K562 (cell line): Measurements from ENCODE around the gene AGPAT1. TPM values are rescaled to one million over a fixed set of nuclear protein-coding genes. Genes with fewer than 3 reads are reported as not detected.

Experiments used
- ESRRA ChIP-seq: fragments of 450-650 bp; IDR thresholded peaks from 2 replicates; pipeline ENCODE4 v1.6.1; 2014; ENCODE audit warnings: low read depth, mild to moderate bottlenecking, moderate library complexity, borderline replicate concordance
- ESRRB ChIP-seq: fragments of 250-450 bp; sonication (Bioruptor Pico); IDR thresholded peaks from 2 replicates; pipeline ENCODE4 v1.5.0; 2020; ENCODE audit warnings: mild to moderate bottlenecking, moderate library complexity, borderline replicate concordance
- FOXJ3 ChIP-seq: sonication (generic); formaldehyde crosslinking; IDR thresholded peaks from 2 replicates; pipeline ENCODE4 v1.4.0; 2020; ENCODE audit warnings: mild to moderate bottlenecking, missing genetic modification reagents
- KAT7 ChIP-seq: sonication (generic); formaldehyde crosslinking; IDR thresholded peaks from 2 replicates; pipeline ENCODE4 v1.8.0; 2022; ENCODE audit warnings: missing genetic modification reagents, mild to moderate bottlenecking, borderline replicate concordance
- KHSRP ChIP-seq: fragments of 450-650 bp; IDR thresholded peaks from 2 replicates; pipeline ENCODE4 v1.6.1; 2017
- KLF6 ChIP-seq: fragments of 250-450 bp; sonication (Bioruptor Pico); IDR thresholded peaks from 2 replicates; pipeline ENCODE4 v1.4.0; 2020; ENCODE audit warnings: mild to moderate bottlenecking, moderate library complexity, borderline replicate concordance
- MAFG ChIP-seq: fragments of 450-650 bp; conservative IDR thresholded peaks from 2 replicates; pipeline ENCODE4 v1.6.1; 2016; ENCODE audit warnings: missing genetic modification characterization, missing compliant biosample characterization
- NR2F6 ChIP-seq: fragments of 450-650 bp; formaldehyde crosslinking; IDR thresholded peaks from 2 replicates; pipeline ENCODE4 v1.4.0; 2020; ENCODE audit warnings: mild to moderate bottlenecking
- RBM17 ChIP-seq: fragments of 200-400 bp; formaldehyde crosslinking; IDR thresholded peaks from 2 replicates; pipeline ENCODE4 v1.6.1; 2017; ENCODE audit warnings: low read depth, mild to moderate bottlenecking, low read length, borderline replicate concordance
- REST ChIP-seq, 2 experiments: fragments of 450-650 bp; formaldehyde crosslinking in 1 of 2; IDR thresholded peaks; 2 replicates each; pipeline versions ENCODE4 v1.4.0 to v1.6.1; 2014 to 2020; ENCODE audit warnings: mild to moderate bottlenecking in 2 of 2, borderline replicate concordance in 1 of 2, low read depth in 1 of 2
- TCFL5 ChIP-seq: fragments of 250-450 bp; sonication (Bioruptor Pico); conservative IDR thresholded peaks from 2 replicates; pipeline ENCODE4 v1.6.1; 2021; ENCODE audit warnings: mild to moderate bottlenecking, moderate library complexity, matching md5 sums
- TRIM24 ChIP-seq, 2 experiments: fragments of 450-650 bp; IDR thresholded peaks; 2 replicates each; pipeline ENCODE4 v1.6.1; 2016
- YY1 ChIP-seq, 3 experiments: IDR thresholded peaks; 2 replicates each; pipeline ENCODE4 v1.6.1; 2011; ENCODE audit warnings: low read length in 2 of 3, mild to moderate bottlenecking in 2 of 3, moderate library complexity in 2 of 3, borderline replicate concordance in 1 of 3, control low read depth in 1 of 3, low read depth in 1 of 3; ENCODE audit not compliant: insufficient read depth in 3 of 3, insufficient replicate concordance in 2 of 3, control insufficient read depth in 1 of 3, insufficient read length in 1 of 3; ENCODE audit errors: extremely low read depth in 1 of 3
- ZBTB12 ChIP-seq: fragments of 250-450 bp; sonication (Bioruptor Pico); IDR thresholded peaks from 2 replicates; pipeline ENCODE4 v1.4.0; 2020
- polyA plus RNA-seq, 8 experiments: library from polyadenylated mRNA; depleted of rRNA in 4 of 8; stranded (reverse) in 5 of 8; unstranded in 3 of 8; fragments of >200 nt; fragmentation: Nextera tagmentation in 2 of 8; fragmentation: Illumina TruSeq in 1 of 8; extraction: Ambion mirVana in 2 of 8; extraction: Trizol in 1 of 8; gene quantifications; 2 replicates each; pipeline versions ENCODE4 v1.2.1 to v1.2.3, GENCODE V29; 2011 to 2014; ENCODE audit warnings: inconsistent platforms in 1 of 8, missing spikeins in 1 of 8
- total RNA-seq, 7 experiments: library from RNA; depleted of rRNA in 6 of 7; stranded (reverse); fragments of >200 nt in 6 of 7; fragmentation: Illumina TruSeq in 2 of 7; extraction: Trizol in 2 of 7; gene quantifications; 2 replicates each; pipeline versions ENCODE4 v1.2.1 to v1.2.3, GENCODE V29; 2011 to 2021; ENCODE audit warnings: low replicate concordance in 1 of 7
- TF ChIP-seq, protein P1 (sequence below): fragments of 450-650 bp; formaldehyde crosslinking; IDR thresholded peaks from 2 replicates; pipeline ENCODE4 v1.4.0; 2020; ENCODE audit warnings: mild to moderate bottlenecking, moderate library complexity

AGPAT1 gene
- total and polyA plus RNA-seq, 9 of the 15 experiments (the other 6 are each of a cell fraction or from before 2014, with no cell fraction given): 37.9 to 176 (median 69.4) TPM

DNA sequence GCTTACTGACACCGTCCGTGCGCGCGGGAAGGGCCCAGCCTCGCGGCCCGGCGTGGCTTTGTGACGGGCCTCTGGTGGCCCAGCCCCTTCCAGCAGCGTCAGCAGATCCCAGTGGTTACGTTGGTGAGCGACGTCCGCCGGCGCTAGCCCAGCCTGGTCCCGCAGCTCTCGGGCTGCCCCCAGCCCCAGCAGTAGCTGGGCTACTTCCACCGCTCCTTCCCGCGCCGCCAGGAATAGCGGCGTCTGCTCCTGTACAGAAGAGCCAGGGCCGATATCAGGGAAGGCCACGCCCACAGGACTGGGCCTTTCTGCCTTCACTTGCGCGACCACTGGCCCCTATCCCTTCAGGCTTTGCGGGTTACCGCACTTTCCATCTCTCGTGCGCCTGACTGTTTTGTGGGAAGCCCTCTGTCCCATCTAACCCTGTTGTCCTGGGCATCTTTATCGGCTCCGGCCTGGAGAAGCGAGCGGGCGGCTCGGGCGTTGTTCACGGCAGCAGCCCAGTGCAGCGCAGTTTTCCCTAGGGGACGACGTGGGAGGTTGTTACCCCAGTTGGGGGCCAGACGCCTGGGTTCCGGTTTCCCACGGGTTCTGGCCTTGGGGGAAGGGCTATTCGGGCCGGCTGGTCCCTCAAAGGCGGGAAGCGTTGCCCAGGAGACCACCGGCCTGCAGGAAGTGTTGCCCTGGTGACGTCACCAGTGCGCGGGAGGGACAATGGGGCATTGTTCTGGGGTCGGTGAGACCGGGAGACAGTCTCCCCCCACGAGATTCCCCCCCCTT is 20.2 kb upstream of the AGPAT1 start (continued):
- TF ChIP-seq REST (IDR thresholded peaks at IDR 0.05; ENCODE audit: borderline replicate concordance) (no peak), REST (CRISPR knock-in tag; IDR thresholded peaks at IDR 0.05; ENCODE audit: low read depth) (no peak; the same call in 1 of the 2 replicates), ESRRA (no peak; the same call in 1 of the 2 replicates), RBM17 (no peak), YY1 (IDR thresholded peaks at IDR 0.05; ENCODE audit: borderline replicate concordance in 1 of 3, control insufficient read depth in 1 of 3, extremely low read depth in 1 of 3, insufficient read depth in 3 of 3, insufficient read length in 1 of 3, insufficient replicate concordance in 2 of 3, low read depth in 1 of 3, low read length in 2 of 3) (peak in 2 of 3 experiments; percentile 24 to 60), NR2F6 (CRISPR knock-in tag) (peak; percentile 38; the same call in 1 of the 2 replicates), ZBTB12 (CRISPR knock-in tag) (peak; percentile 97), KHSRP (peak; percentile 88), TRIM24 (IDR thresholded peaks at IDR 0.05) (peak in 1 of 2 experiments; percentile 11; a peak in 1 of 4 replicates), MAFG (tag) (peak; percentile 82), KLF6 (CRISPR knock-in tag) (no peak), ESRRB (0 out of 2 replicates have a peak, but pooled peaks have one; percentile 45), KAT7 (CRISPR knock-in tag) (0 out of 2 replicates have a peak, but pooled peaks have one; percentile 92), TCFL5 (CRISPR knock-in tag) (no peak), FOXJ3 (no peak)
- TF ChIP-seq, protein P1, sequence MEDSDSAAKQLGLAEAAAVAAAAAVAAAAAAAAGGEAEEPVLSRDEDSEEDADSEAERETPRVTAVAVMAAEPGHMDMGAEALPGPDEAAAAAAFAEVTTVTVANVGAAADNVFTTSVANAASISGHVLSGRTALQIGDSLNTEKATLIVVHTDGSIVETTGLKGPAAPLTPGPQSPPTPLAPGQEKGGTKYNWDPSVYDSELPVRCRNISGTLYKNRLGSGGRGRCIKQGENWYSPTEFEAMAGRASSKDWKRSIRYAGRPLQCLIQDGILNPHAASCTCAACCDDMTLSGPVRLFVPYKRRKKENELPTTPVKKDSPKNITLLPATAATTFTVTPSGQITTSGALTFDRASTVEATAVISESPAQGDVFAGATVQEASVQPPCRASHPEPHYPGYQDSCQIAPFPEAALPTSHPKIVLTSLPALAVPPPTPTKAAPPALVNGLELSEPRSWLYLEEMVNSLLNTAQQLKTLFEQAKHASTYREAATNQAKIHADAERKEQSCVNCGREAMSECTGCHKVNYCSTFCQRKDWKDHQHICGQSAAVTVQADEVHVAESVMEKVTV: no peak
